22Rv1 (cell line): ENCODE data around the gene C1orf122.

ENCODE experiments used
- H3K27ac ChIP-seq: fragments of 450-650 bp; 2 replicates; pipeline ENCODE4 v1.5.1; 2017
- ZFX ChIP-seq: fragments of 450-650 bp; IDR thresholded peaks from 2 replicates; pipeline ENCODE4 v1.6.1; 2017; ENCODE audit warnings: antibody characterized with exemption, borderline replicate concordance
- TF ChIP-seq, protein P1 (sequence below): fragments of 450-650 bp; IDR thresholded peaks from 2 replicates; pipeline ENCODE4 v1.5.1; 2017; ENCODE audit warnings: mild to moderate bottlenecking

C1orf122 gene

DNA sequence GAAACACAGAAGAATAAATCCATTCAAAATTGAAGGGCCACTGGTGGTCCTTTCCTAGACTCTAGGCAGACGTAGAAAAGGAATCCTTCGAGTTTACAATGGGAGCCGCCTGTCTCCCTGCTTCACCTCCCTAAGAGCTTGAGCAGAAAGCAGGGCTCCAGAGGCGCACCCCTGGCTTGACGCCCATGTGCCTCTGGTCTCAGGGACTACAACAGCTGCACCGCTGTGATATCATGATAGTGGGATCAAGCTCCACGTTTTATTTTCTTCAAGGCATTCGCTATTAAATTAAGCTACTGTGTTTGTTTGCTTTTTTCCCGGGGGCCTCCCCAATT, 403 bp upstream of the C1orf122 start:
- TF ChIP-seq ZFX, result no peak
- TF ChIP-seq, protein P1, sequence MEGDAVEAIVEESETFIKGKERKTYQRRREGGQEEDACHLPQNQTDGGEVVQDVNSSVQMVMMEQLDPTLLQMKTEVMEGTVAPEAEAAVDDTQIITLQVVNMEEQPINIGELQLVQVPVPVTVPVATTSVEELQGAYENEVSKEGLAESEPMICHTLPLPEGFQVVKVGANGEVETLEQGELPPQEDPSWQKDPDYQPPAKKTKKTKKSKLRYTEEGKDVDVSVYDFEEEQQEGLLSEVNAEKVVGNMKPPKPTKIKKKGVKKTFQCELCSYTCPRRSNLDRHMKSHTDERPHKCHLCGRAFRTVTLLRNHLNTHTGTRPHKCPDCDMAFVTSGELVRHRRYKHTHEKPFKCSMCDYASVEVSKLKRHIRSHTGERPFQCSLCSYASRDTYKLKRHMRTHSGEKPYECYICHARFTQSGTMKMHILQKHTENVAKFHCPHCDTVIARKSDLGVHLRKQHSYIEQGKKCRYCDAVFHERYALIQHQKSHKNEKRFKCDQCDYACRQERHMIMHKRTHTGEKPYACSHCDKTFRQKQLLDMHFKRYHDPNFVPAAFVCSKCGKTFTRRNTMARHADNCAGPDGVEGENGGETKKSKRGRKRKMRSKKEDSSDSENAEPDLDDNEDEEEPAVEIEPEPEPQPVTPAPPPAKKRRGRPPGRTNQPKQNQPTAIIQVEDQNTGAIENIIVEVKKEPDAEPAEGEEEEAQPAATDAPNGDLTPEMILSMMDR, result no peak
- H3K27ac ChIP-seq, result peak overlapping the region; percentile 96

DNA sequence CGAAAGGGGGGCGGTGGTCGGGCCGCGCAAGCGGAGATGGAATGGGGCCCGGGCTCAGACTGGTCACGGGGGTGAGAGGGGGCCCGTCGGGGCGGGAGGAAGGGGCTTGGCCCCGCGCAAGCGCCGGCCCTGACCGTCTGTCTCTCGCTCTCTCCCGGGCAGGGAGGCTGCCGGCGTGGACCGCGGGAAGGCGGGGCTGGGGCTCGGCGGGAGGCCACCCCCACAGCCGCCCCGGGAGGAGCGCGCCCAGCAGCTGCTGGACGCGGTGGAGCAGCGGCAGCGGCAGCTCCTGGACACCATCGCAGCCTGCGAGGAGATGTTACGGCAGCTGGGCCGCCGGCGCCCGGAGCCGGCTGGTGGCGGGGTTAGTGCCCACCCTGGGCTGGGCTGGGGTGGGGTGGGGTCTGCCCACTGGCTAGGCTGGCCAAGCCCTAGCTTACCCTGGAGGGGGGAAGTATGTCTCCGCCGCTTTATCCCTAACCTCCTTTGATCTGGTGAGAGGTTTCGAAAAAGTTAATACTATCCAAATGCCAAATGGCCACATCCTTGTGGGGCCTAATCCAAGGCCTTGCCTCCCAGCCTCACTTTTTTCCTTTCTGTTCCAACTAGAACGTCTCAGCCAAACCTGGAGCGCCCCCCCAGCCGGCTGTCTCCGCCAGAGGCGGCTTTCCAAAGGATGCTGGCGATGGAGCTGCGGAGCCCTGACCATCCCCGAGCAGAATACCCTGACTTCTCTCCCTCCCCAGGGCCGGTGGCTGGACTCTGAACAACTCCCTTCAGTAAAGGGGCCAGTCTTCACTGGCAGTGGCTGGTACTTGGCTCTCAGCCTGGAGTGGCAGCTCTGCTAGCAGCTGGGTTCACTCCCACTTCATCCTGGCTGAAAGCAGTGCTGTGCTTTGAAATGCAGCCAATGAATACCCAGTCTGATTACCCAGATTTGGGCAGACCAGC, 1.1 kb downstream of the C1orf122 start:
- H3K27ac ChIP-seq, result peak overlapping the region; percentile 96
- TF ChIP-seq, protein P1, result 0 out of 2 replicates have a peak, but pooled peaks have one; percentile 10
- no peak for TF ChIP-seq ZFX

DNA sequence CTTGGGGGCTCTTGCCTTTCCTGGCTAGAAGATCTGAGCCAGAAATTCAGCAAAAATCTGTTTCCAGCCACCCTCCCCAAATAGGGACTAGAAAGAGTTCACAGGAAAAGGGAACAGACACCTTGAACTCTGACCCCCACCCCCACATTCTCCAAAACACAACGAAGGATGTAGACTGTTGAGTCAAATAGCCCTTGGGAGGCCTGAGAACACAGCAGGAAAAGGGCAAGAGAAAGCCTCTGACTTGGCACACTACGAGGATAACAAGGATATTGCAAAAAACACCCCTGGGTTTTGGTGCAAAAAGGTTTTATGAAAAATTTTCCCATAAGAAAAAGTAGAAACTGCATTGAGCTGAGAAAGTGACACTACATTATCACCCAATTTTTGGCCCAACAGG, 2.4 kb downstream of the C1orf122 start:
- H3K27ac ChIP-seq, result peak overlapping the region; percentile 96
- no peak for TF ChIP-seq ZFX
- TF ChIP-seq, protein P1, result no peak

DNA sequence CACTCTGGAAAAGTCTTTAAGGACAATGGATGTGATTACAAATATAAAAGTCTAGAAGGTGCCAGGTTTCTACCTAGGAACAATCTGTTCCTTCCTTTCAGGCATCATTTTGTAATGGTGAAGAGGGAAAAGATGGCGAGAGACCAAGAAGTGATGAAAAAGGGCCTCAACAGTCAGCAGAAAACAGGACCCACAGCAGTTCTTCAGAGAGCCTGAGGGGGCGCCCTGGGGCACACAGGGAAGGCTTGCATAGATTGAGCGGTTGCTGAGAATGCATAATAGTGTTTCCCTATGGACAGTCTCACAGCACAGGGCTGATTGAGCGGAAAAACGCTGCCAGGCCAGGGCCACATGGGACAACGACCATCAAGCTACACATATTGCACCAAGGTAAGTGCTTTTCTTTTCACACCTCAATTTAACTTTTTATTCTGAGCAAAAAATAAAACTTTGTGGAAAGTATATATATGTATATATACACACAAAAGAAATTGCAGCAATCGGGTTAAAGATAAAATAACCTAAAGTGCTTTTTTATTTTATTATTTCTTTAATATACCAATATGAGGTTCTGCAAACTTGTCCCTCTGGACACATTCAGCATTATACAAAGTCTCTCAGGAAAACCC, 3.6 kb downstream of the C1orf122 start:
- H3K27ac ChIP-seq, result peak overlapping the region; percentile 96

DNA sequence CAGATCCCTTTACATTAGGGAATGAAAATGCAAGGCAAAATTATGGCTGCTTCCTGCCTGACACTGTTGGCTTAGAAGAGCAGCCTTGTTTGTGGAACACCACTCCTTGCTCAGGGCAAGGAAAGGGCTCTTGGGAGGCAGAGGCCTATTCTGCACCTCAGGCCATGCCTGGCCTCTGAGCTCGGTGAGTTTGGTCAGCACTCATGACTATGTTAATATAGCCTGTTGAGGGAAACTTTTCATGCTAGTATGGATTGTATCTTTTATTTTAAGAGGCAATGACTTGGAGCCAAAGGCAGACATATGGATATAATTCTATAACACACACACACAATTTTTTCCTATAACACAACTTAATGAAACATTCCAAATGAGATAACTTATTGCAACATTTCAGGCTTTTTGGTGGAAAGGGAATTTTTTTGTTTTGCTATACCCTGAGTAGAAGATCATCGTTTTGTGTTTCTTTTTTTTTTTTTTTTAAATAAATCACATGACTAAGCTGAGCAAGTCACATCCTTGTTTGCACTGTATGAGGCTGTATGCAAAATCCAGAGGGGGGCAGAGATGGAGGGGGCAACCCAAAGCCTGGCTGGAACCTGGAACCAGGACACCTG, 6.0 kb downstream of the C1orf122 start:
- TF ChIP-seq ZFX, result no peak
- H3K27ac ChIP-seq, result no peak overlapping the region

More for the DNA sequence above, 3.6 kb downstream of the C1orf122 start:
- TF ChIP-seq, protein P1, result peak; percentile 95
- no peak for TF ChIP-seq ZFX

DNA sequence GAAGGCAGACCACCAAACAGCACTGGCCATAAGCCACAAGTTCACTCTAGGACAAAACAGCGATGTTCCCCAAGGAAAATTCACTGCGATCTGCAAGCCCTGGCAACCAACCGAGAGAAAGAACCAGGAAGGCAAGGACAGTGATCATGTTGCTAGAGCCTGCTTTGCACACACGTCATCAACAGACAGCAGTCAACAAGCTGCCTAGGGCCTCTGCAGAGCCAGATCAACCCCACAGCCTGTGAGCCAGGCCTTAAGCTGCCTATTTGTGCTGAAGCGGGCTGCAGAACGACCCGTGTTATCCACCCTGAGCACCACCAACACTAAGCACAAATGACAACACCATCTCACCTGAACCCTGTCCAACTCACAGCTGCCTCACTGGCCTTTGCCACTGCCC, 6.7 kb downstream of the C1orf122 start:
- H3K27ac ChIP-seq, result no peak overlapping the region
- TF ChIP-seq ZFX, result no peak
- TF ChIP-seq, protein P1, result no peak

DNA sequence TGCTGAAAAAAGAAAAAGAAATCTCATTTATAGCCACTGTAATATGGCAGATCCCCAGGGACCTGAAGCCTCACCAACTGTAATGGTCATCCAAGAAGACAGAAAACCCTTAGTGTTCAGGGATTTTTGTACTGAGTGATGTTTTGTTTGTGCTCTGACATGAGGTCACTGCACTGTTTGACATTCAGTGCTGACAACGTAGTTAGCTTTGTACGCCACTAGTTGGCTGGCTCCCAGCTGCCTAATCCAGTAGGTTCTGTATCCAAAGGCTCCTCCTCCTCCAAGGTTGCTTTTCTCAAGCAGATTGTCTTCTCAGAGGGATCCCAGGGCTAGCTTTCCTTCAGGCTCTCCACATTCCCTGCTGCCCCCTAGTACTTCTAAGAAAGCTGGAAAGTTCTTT, 9.9 kb downstream of the C1orf122 start:
- H3K27ac ChIP-seq, result peak overlapping the region; percentile 48
- no peak for TF ChIP-seq ZFX
- TF ChIP-seq, protein P1, result no peak
